HepG2 (cell line): ENCODE data around the gene DNMT1. TPM values are rescaled to one million over a fixed set of nuclear protein-coding genes. Genes with fewer than 3 reads are reported as not detected.

Experiments used
- ARHGAP35 ChIP-seq: sonication (generic); formaldehyde crosslinking; IDR thresholded peaks from 2 replicates; pipeline ENCODE4 v1.9.0; 2022; ENCODE audit warnings: mild to moderate bottlenecking, inconsistent platforms, moderate library complexity, missing genetic modification reagents, borderline replicate concordance
- FIP1L1 ChIP-seq: fragments of 200-400 bp; formaldehyde crosslinking; IDR thresholded peaks from 2 replicates; pipeline ENCODE4 v1.6.1; 2018; ENCODE audit warnings: low read depth, mild to moderate bottlenecking, low read length, moderate library complexity, borderline replicate concordance; ENCODE audit not compliant: insufficient read depth
- FOXJ3 ChIP-seq: sonication (generic); formaldehyde crosslinking; IDR thresholded peaks from 2 replicates; pipeline ENCODE4 v1.4.0; 2020; ENCODE audit warnings: missing genetic modification reagents, mild to moderate bottlenecking, borderline replicate concordance
- KDM1A ChIP-seq: IDR thresholded peaks from 2 replicates; pipeline ENCODE4 v1.6.1; 2016; ENCODE audit warnings: missing compliant biosample characterization
- KDM3A ChIP-seq: IDR thresholded peaks from 2 replicates; pipeline ENCODE4 v1.6.1; 2018; ENCODE audit warnings: low read depth, missing compliant biosample characterization
- KLF11 ChIP-seq: IDR thresholded peaks from 2 replicates; pipeline ENCODE4 v1.6.1; 2016; ENCODE audit warnings: missing compliant biosample characterization
- NFIB ChIP-seq: sonication (generic); formaldehyde crosslinking; IDR thresholded peaks from 2 replicates; pipeline ENCODE4 v1.9.0; 2021; ENCODE audit warnings: missing genetic modification reagents, mild to moderate bottlenecking, borderline replicate concordance
- PAWR ChIP-seq: sonication (generic); formaldehyde crosslinking; IDR thresholded peaks from 2 replicates; pipeline ENCODE4 v1.4.0; 2020; ENCODE audit warnings: missing genetic modification reagents, mild to moderate bottlenecking, borderline replicate concordance
- ZNF12 ChIP-seq: sonication (generic); formaldehyde crosslinking; IDR thresholded peaks from 2 replicates; pipeline ENCODE4 v1.5.0; 2020; ENCODE audit warnings: missing genetic modification reagents
- ZNF251 ChIP-seq: sonication (generic); formaldehyde crosslinking; IDR thresholded peaks from 2 replicates; pipeline ENCODE4 v1.9.0; 2021; ENCODE audit warnings: mild to moderate bottlenecking, missing genetic modification reagents
- ZNF318 ChIP-seq: sonication (generic); formaldehyde crosslinking; IDR thresholded peaks from 2 replicates; pipeline ENCODE4 v1.4.0; 2020; ENCODE audit warnings: mild to moderate bottlenecking, missing genetic modification reagents
- ZNF510 ChIP-seq: sonication (generic); formaldehyde crosslinking; IDR thresholded peaks from 2 replicates; pipeline ENCODE4 v1.4.0; 2020; ENCODE audit warnings: low read depth, mild to moderate bottlenecking, missing genetic modification reagents
- ZNF567 ChIP-seq: sonication (generic); formaldehyde crosslinking; IDR thresholded peaks from 2 replicates; pipeline ENCODE4 v1.8.1; 2023; ENCODE audit warnings: mild to moderate bottlenecking, missing genetic modification reagents, borderline replicate concordance
- ZNF572 ChIP-seq: sonication (generic); formaldehyde crosslinking; IDR thresholded peaks from 2 replicates; pipeline ENCODE4 v1.5.1; 2020; ENCODE audit warnings: mild to moderate bottlenecking, missing genetic modification reagents
- ZNF607 ChIP-seq: sonication (generic); formaldehyde crosslinking; IDR thresholded peaks from 2 replicates; pipeline ENCODE4 v1.5.1; 2020; ENCODE audit warnings: missing genetic modification reagents, mild to moderate bottlenecking, borderline replicate concordance
- ZNF629 ChIP-seq: sonication (generic); formaldehyde crosslinking; conservative IDR thresholded peaks from 2 replicates; pipeline ENCODE4 v1.5.0; 2020; ENCODE audit warnings: missing genetic modification reagents
- ZNF775 ChIP-seq: sonication (generic); formaldehyde crosslinking; IDR thresholded peaks from 2 replicates; pipeline ENCODE4 v1.4.0; 2020; ENCODE audit warnings: missing genetic modification reagents, mild to moderate bottlenecking, moderate library complexity, borderline replicate concordance
- ZSCAN9 ChIP-seq: IDR thresholded peaks from 2 replicates; pipeline ENCODE4 v1.6.1; 2016; ENCODE audit warnings: borderline replicate concordance
- polyA plus RNA-seq, 8 experiments: library from polyadenylated mRNA; depleted of rRNA in 3 of 8; stranded (reverse) in 7 of 8; unstranded in 1 of 8; fragments of >200 nt; fragmentation: Illumina TruSeq in 4 of 8; extraction: Trizol in 4 of 8; gene quantifications; 2 replicates each; pipeline versions ENCODE4 v1.2.1 to v1.2.3, GENCODE V29; 2011 to 2016; ENCODE audit warnings: low read depth in 4 of 8, missing spikeins in 1 of 8, mixed read lengths in 1 of 8; ENCODE audit not compliant: insufficient read depth in 1 of 8
- total RNA-seq, 5 experiments: library from RNA; depleted of rRNA; stranded (reverse); fragments of >200 nt; fragmentation: Illumina TruSeq; extraction: Trizol; gene quantifications; 2 replicates each; pipeline ENCODE4 v1.2.3, GENCODE V29; 2016; ENCODE audit warnings: low read depth in 1 of 5

DNMT1 gene
- total and polyA plus RNA-seq, 2 of the 13 experiments (the other 11 are each of a cell fraction or from before 2014, with no cell fraction given), result 31.2 to 91.1 TPM

- 0 out of 2 replicates have a peak, but pooled peaks have one; percentile 59 for TF ChIP-seq ZNF318 (CRISPR knock-in tag)
- TF ChIP-seq PAWR (CRISPR knock-in tag), result peak; percentile 81; the same call in 1 of the 2 replicates
- TF ChIP-seq ARHGAP35 (CRISPR knock-in tag), result no peak
- 0 out of 2 replicates have a peak, but pooled peaks have one; percentile 67 for TF ChIP-seq ZNF251
- TF ChIP-seq ZNF12 (CRISPR knock-in tag), result peak; percentile 3; the same call in 1 of the 2 replicates
- peak; percentile 84; the same call in 1 of the 2 replicates for TF ChIP-seq KDM1A (CRISPR knock-in tag)
- TF ChIP-seq FOXJ3 (CRISPR knock-in tag), result 0 out of 2 replicates have a peak, but pooled peaks have one; percentile 29
- TF ChIP-seq ZSCAN9 (CRISPR knock-in tag), result no peak
- no peak for TF ChIP-seq NFIB (CRISPR knock-in tag)
- no peak for TF ChIP-seq ZNF572 (CRISPR knock-in tag)
- 0 out of 2 replicates have a peak, but pooled peaks have one; percentile 62 for TF ChIP-seq ZNF775 (CRISPR knock-in tag)
- TF ChIP-seq ZNF629 (CRISPR knock-in tag), result peak; percentile 96
- TF ChIP-seq FIP1L1, result no peak
- no peak for TF ChIP-seq KLF11
- TF ChIP-seq ZNF607, result no peak
- TF ChIP-seq KDM3A (CRISPR knock-in tag), result no peak
- TF ChIP-seq ZNF567 (CRISPR knock-in tag), result 0 out of 2 replicates have a peak, but pooled peaks have one; percentile 3
- TF ChIP-seq ZNF510 (CRISPR knock-in tag), result 0 out of 2 replicates have a peak, but pooled peaks have one; percentile 30
Measured at GRCh38 chr19:10195199-10195519, 406 bp upstream of the DNMT1 start (continued).
